ENCODE data around the gene SSPN.
"Not testable (repeated sequence)": the region's sequence is repeated elsewhere in the genome, so short reads cannot be mapped to it uniquely, and the experiment has no call there.

The SSPN gene

GRCh38 chr12:26229910-26230309 lies 34.5 kb downstream of the SSPN start:
- DNase-seq, result no peak
- Mint-ChIP-seq H3K27ac (no peak overlapping the region), H3K9me3 (no peaks in the 10 kb centered on the region), H3K4me3 (no peak overlapping the region), H3K4me1 (no peaks in the 10 kb centered on the region), H3K27me3 (peaks cover 39% of the 10 kb centered on the region), H3K36me3 (no peaks in the 10 kb centered on the region)
- CTCF ChIA-PET, result no interaction called here

GRCh38 chr12:26231470-26231869 lies 36.1 kb downstream of the SSPN start:
- Mint-ChIP-seq H3K36me3 (no peaks in the 10 kb centered on the region), H3K27ac (no peak overlapping the region), H3K4me1 (no peaks in the 10 kb centered on the region), H3K27me3 (peaks cover 28% of the 10 kb centered on the region), H3K4me3 (no peak overlapping the region), H3K9me3 (no peaks in the 10 kb centered on the region)
- DNase-seq, result no peak
- CTCF ChIA-PET, result no interaction called here

GRCh38 chr12:26231921-26232320 lies 36.5 kb downstream of the SSPN start:
- H3K4me3 Mint-ChIP-seq, result no peak overlapping the region
- H3K9me3 Mint-ChIP-seq, result no peaks in the 10 kb centered on the region
- DNase-seq, result no peak
- H3K27ac Mint-ChIP-seq, result no peak overlapping the region
- peaks cover 24% of the 10 kb centered on the region for H3K27me3 Mint-ChIP-seq
- no peaks in the 10 kb centered on the region for H3K36me3 Mint-ChIP-seq
- H3K4me1 Mint-ChIP-seq, result no peaks in the 10 kb centered on the region
- CTCF ChIA-PET, result no interaction called here

GRCh38 chr12:26233631-26234030 lies 38.3 kb downstream of the SSPN start:
- CTCF ChIA-PET, result no interaction called here
- H3K27ac Mint-ChIP-seq, result no peak overlapping the region
- H3K9me3 Mint-ChIP-seq, result no peaks in the 10 kb centered on the region
- no peaks in the 10 kb centered on the region for H3K4me1 Mint-ChIP-seq
- H3K36me3 Mint-ChIP-seq, result no peaks in the 10 kb centered on the region
- DNase-seq, result no peak
- no peak overlapping the region for H3K4me3 Mint-ChIP-seq
- H3K27me3 Mint-ChIP-seq, result peaks cover 17% of the 10 kb centered on the region

- H3K36me3 Mint-ChIP-seq, result not testable (repeated sequence)
Measured at GRCh38 chr12:26235465-26235864, 40.1 kb downstream of the SSPN start.

GRCh38 chr12:26238341-26239121 lies 43.2 kb downstream of the SSPN start:
- no peaks in the 10 kb centered on the region for H3K4me1 Mint-ChIP-seq
- H3K4me3 Mint-ChIP-seq, result no peak overlapping the region
- peaks cover 37% of the 10 kb centered on the region for H3K27me3 Mint-ChIP-seq
- CTCF ChIA-PET, result no interaction called here
- H3K36me3 Mint-ChIP-seq, result no peaks in the 10 kb centered on the region
- no peak for DNase-seq
- no peaks in the 10 kb centered on the region for H3K9me3 Mint-ChIP-seq
- H3K27ac Mint-ChIP-seq, result no peak overlapping the region

More at GRCh38 chr12:26235465-26235864, 40.1 kb downstream of the SSPN start:
- DNase-seq, H3K9me3 Mint-ChIP-seq, H3K4me3 Mint-ChIP-seq, CTCF ChIA-PET, H3K27ac Mint-ChIP-seq, H3K4me1 Mint-ChIP-seq: not testable (repeated sequence)
- H3K27me3 Mint-ChIP-seq, result peaks cover 27% of the 10 kb centered on the region

- CTCF ChIA-PET, result interaction anchor here (1.4 kb wide), 1 partner anchor 286 kb away, joined by 3 read pairs; no protein-coding TSS in a partner anchor
- no peaks in the 10 kb centered on the region for H3K9me3 Mint-ChIP-seq
- no peak overlapping the region for H3K27ac Mint-ChIP-seq
- no peaks in the 10 kb centered on the region for H3K4me1 Mint-ChIP-seq
- H3K4me3 Mint-ChIP-seq, result no peak overlapping the region
- H3K36me3 Mint-ChIP-seq, result no peaks in the 10 kb centered on the region
- H3K27me3 Mint-ChIP-seq, result peaks cover 37% of the 10 kb centered on the region
- no peak for DNase-seq
Measured at GRCh38 chr12:26239122-26239851, 43.9 kb downstream of the SSPN start.

GRCh38 chr12:26239852-26240815 lies 44.8 kb downstream of the SSPN start:
- H3K9me3 Mint-ChIP-seq, result peaks cover under 1% of the 10 kb centered on the region

GRCh38 chr12:26241080-26241479 lies 45.7 kb downstream of the SSPN start:
- CTCF ChIA-PET, result interaction anchor here (1.4 kb wide), 1 partner anchor 284 kb away, joined by 3 read pairs; no protein-coding TSS in a partner anchor
- no peak for DNase-seq

More at GRCh38 chr12:26239852-26240815, 44.8 kb downstream of the SSPN start:
- H3K36me3 Mint-ChIP-seq, result no peaks in the 10 kb centered on the region
- H3K4me1 Mint-ChIP-seq, result no peaks in the 10 kb centered on the region
- CTCF ChIA-PET, result interaction anchor here (1.4 kb wide), 1 partner anchor 285 kb away, joined by 3 read pairs; no protein-coding TSS in a partner anchor
- no peak overlapping the region for H3K4me3 Mint-ChIP-seq
- no peak for DNase-seq
- peaks cover 37% of the 10 kb centered on the region for H3K27me3 Mint-ChIP-seq
- no peak overlapping the region for H3K27ac Mint-ChIP-seq

GRCh38 chr12:26242683-26243082 lies 47.3 kb downstream of the SSPN start:
- CTCF ChIA-PET, result no interaction called here
- Mint-ChIP-seq H3K4me3 (no peak overlapping the region), H3K9me3 (peaks cover 2% of the 10 kb centered on the region), H3K27me3 (peaks cover 34% of the 10 kb centered on the region), H3K36me3 (no peaks in the 10 kb centered on the region), H3K4me1 (no peaks in the 10 kb centered on the region), H3K27ac (no peak overlapping the region)
- DNase-seq, result no peak

More at GRCh38 chr12:26241080-26241479, 45.7 kb downstream of the SSPN start:
- H3K27ac Mint-ChIP-seq, result no peak overlapping the region
- peaks cover 2% of the 10 kb centered on the region for H3K9me3 Mint-ChIP-seq
- no peak overlapping the region for H3K4me3 Mint-ChIP-seq
- peaks cover 37% of the 10 kb centered on the region for H3K27me3 Mint-ChIP-seq
- H3K4me1 Mint-ChIP-seq, result no peaks in the 10 kb centered on the region
- H3K36me3 Mint-ChIP-seq, result no peaks in the 10 kb centered on the region

- CTCF ChIA-PET, result no interaction called here
- no peak for DNase-seq
- peaks cover 2% of the 10 kb centered on the region for H3K9me3 Mint-ChIP-seq
- peaks cover 19% of the 10 kb centered on the region for H3K27me3 Mint-ChIP-seq
- H3K36me3 Mint-ChIP-seq, result no peaks in the 10 kb centered on the region
- H3K4me3 Mint-ChIP-seq, result no peak overlapping the region
- H3K27ac Mint-ChIP-seq, result no peak overlapping the region
- H3K4me1 Mint-ChIP-seq, result no peaks in the 10 kb centered on the region
Measured at GRCh38 chr12:26244503-26244902, 49.1 kb downstream of the SSPN start.

GRCh38 chr12:26245175-26245942 lies 50.0 kb downstream of the SSPN start:
- DNase-seq, result no peak
- H3K27me3 Mint-ChIP-seq, result peaks cover 16% of the 10 kb centered on the region
- H3K4me1 Mint-ChIP-seq, result no peaks in the 10 kb centered on the region
- H3K9me3 Mint-ChIP-seq, result peaks cover 2% of the 10 kb centered on the region
- no peak overlapping the region for H3K4me3 Mint-ChIP-seq
- no peaks in the 10 kb centered on the region for H3K36me3 Mint-ChIP-seq
- CTCF ChIA-PET, result no interaction called here
- H3K27ac Mint-ChIP-seq, result no peak overlapping the region

GRCh38 chr12:26246483-26247164 lies 51.3 kb downstream of the SSPN start:
- H3K4me1 Mint-ChIP-seq, result no peaks in the 10 kb centered on the region
- DNase-seq, result no peak
- H3K27ac Mint-ChIP-seq, result no peak overlapping the region
- peaks cover 8% of the 10 kb centered on the region for H3K27me3 Mint-ChIP-seq
- CTCF ChIA-PET, result no interaction called here
- no peak overlapping the region for H3K4me3 Mint-ChIP-seq
- peaks cover 2% of the 10 kb centered on the region for H3K9me3 Mint-ChIP-seq
- H3K36me3 Mint-ChIP-seq, result no peaks in the 10 kb centered on the region
